Activated CD8-positive, alpha-beta memory T cell treated with anti-CD3 and anti-CD28 coated beads for 48 hours (primary cell): ENCODE data around the gene CCR2.
"Not testable (repeated sequence)": the region's sequence is repeated elsewhere in the genome, so short reads cannot be mapped to it uniquely, and the experiment has no call there.

ENCODE experiments used
- DNase-seq, 3 experiments: peaks; one replicate each; pipeline ENCODE4 v3.0.0-alpha.2; 2020; ENCODE audit warnings: low read depth in 2 of 3, low spot score in 2 of 3

CCR2 gene

GRCh38 chr3:46353647-46354410, at the start of gene CCR2:
Gene CCR2 (plus strand): TSS chr3:46354111. CDS start chr3:46357528, 3,417 bp downstream.
- no peak for DNase-seq

GRCh38 chr3:46304739-46305138, 49.2 kb upstream of the CCR2 start:
- DNase-seq: no peak

GRCh38 chr3:46312991-46313390, 40.9 kb upstream of the CCR2 start:
- DNase-seq: no peak

DNA sequence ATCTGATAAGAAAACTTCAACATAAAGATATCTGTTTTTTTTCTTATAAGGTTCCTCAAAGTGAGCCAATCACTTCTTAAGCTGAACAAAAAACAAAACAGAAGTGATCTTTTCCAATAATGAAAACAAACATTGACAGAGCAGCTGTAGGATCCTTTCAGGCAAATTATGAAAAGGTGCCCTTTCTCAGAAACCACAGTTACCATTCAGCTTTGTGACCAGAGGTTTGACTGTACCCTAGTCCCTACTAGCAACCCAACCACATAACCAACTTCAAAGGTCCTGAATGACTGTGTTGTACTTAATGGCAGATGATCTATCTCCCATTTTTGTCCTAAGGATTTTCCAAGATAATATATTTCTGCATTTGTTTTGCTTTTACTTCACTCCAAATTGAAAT, 39.4 kb upstream of the CCR2 start:
- DNase-seq: no peak

DNA sequence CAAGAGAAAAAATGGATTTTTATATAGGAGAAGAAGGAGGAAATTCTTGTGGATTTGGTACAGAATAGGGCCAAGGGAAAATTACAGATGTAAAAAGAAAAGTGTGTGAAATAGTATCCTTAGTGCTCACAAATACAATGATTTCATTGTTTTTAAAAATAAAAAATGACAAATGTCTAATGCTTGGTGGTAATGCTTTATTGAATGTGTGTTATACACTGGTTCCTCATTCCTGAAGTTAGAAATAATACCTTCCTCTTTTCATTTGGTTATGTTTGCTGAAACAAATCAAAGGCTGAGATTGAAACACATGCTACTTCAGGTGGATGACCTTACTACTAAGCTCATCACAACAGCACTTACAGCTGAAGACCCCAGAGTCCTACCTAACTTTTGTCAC, 37.7 kb upstream of the CCR2 start:
- no peak for DNase-seq

GRCh38 chr3:46318207-46318927, 35.5 kb upstream of the CCR2 start:
- no peak for DNase-seq

DNA sequence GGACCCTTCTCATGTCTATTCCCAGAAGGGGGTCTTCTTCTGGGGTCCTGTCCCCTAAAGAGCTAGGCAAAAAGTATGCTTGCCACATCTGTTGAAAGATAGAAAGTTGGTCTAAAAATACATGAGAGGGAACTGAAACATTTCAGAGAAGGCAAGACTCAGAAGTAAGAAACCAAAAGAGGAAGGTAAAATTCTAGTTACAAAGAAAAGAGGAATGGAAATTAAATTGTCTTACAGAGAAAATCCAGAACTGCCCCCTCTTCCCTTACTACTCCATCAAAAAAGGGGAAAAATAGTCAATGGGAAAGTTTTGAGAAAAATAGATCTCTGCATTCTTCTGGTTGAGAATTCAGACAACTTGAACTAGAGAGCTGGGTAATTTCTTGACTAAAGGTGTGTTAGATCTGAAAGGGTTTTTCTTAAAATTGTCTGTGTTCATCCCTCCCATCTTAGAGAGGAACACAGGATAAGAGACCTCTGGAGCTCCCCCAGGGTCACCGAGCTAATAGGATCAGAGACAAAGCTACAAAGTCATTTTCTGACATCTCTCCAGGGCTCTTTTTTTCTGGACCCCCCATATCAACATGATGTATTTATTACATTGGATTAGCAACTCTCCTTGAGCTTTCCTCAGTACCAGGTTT, 32.3 kb upstream of the CCR2 start:
- no peak for DNase-seq

GRCh38 chr3:46324036-46324435, 29.9 kb upstream of the CCR2 start:
- DNase-seq: no peak

DNA sequence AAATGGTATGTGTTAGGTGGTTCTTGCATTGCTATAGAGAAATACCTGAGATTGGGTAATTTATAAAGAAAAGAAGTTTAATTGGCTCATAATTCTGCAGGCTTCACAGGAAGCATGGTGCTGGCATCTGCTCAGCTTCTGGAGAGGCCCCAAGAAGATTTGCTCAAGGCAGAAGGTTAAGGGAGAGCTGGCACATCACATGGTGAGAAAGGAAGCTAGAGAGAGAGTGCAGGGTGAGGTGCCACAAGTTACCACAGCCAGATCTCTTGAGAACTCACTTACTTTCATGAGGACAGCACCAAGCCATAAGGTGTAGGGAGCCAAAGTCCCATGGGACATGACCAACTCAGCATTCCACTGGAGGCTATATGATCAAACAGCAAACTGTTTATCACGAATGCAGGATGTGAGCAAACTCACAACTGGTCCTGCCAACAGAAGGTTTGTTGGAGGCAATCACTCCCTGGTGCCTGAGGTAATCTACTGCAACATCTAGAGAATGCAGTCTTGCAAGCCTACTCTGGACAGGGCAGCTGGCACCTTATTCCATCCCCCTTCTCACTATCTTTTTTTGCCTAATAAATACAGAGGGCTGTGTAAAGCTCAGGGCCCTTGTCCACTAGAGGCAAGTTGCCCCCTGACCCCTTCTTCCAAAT, 28.1 kb upstream of the CCR2 start:
- DNase-seq: no peak

DNA sequence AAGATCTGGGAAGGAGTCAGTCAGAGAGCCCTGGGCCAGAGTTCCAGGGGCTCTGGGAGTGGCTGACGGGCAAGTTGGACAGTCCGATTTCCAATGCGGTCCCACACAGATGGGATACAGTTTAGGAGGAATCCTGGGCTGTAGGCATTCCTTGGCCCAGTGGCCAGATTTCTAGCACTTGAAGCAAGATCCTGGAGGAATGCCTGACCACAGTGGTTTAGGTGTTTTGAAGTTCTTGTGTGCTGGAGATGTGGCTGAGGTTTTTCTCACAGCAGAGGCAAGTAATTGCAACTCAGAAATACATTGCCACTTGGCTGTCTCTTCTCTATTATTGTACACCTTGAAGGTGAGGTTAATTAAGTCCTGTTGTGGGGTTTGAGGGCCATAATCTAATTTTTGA, 23.2 kb upstream of the CCR2 start:
- DNase-seq: not testable (repeated sequence)

GRCh38 chr3:46334741-46335478, 19.0 kb upstream of the CCR2 start:
- no peak for DNase-seq

- DNase-seq: no peak
Observed at GRCh38 chr3:46335541-46335940, 18.4 kb upstream of the CCR2 start.

- no peak for DNase-seq
Observed at GRCh38 chr3:46337911-46338310, 16.0 kb upstream of the CCR2 start.

DNA sequence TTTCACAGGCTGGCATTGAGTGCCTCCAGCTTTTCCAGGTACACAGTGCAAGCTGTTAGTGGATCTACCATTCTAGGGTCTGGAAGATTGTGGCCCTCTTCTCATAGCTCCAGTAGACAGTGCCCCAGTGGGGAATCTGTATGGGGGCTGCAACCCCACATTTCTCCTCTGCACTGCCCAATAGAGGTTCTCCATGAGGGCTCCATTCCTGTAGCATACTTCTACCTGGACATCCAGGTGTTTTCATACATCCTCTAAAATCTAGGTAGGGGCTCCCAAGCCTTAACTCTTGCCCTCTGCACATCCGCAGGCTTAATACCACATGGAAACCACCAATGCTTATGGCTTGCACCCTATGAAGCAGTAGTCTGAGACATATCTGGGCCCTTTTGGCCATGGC, 15.1 kb upstream of the CCR2 start:
- DNase-seq: no peak

DNA sequence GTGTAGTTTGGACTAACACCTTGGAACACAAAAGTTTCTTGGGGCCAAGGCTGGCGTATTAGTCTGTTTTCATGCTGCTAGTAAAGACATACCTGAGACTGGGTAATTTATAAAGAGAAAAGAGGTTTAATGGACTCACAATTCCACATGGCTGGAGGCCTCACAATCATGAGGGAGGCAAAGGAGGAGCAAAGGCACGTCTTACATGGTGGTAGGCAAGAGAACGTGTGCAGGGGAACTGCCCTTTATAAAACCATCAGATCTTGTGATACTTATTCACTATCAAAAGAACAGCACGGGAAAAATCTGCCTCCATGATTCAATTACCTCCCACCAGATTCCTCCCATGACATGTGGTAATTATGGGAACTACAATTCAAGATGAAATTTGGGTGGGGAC, 9.4 kb upstream of the CCR2 start:
- DNase-seq: no peak

- no peak for DNase-seq
Observed at GRCh38 chr3:46348823-46349482, 5.0 kb upstream of the CCR2 start.

DNA sequence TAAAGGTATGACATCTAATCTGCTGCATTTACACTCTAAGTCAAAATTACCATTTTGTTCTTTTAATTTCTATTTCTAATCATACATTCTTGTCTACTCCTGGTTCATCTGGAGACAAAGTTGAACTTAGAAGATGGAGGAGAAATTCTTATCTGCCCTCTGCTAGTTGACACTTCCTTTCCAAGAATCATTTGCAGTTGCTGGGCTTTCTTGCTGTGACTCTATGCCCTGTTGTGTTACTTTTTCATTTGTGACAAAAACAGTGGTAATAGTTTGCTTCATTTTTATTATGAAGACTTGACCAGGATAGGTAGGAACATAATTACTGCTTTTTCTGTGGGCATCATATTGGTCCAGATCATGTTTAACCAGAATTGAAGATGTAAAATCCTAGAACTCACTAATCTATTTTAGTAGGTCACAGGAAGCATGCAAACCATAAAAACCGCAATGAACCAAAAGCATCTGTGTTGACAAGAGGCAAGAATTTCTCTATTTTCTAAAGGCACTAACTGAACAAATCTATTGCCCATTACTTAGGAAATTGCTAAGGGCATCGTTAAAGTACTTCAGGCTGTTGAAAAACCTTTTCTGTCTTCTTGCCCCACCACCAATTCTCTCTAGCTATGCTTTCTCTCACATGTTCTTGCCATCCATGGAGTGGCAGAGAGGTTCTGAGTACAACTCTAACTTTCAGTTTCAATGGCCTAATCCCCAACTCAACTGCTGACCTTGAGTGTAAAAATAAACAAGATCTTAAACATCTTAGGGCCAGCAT, 4.2 kb upstream of the CCR2 start:
- no peak for DNase-seq

GRCh38 chr3:46350262-46350565, 3.7 kb upstream of the CCR2 start:
- no peak for DNase-seq

GRCh38 chr3:46351646-46352045, 2.3 kb upstream of the CCR2 start:
- DNase-seq: no peak

GRCh38 chr3:46353090-46353489, 821 bp upstream of the CCR2 start:
- no peak for DNase-seq
